Vagina (tissue), 2 donors: ENCODE data around the gene SDHC. TPM values are rescaled to one million over a fixed set of nuclear protein-coding genes. Genes with fewer than 3 reads are reported as not detected.

Experiments used
- DNase-seq, 2 donors: peaks; one replicate each; pipeline ENCODE4 v3.0.0-alpha.2; 2017; ENCODE audit errors: extremely low spot score in 2 of 2
- H3K27ac ChIP-seq: fragments of 200-600 bp; sonication (generic); one replicate; pipeline ENCODE4 v1.5.1; 2019
- H3K27me3 ChIP-seq: fragments of 200-600 bp; sonication (generic); one replicate; pipeline ENCODE4 v1.5.1; 2019
- H3K36me3 ChIP-seq, 2 donors: fragments of 200-600 bp; sonication (generic); one replicate each; pipeline ENCODE4 v1.5.1; 2017 to 2019
- H3K4me1 ChIP-seq: fragments of 200-600 bp; sonication (generic); one replicate; pipeline ENCODE4 v1.5.1; 2019
- H3K4me3 ChIP-seq, 2 donors: fragments of 200-600 bp; sonication (generic); 1 replicate in 1 of 2; 2 replicates in 1 of 2; pipeline ENCODE4 v1.5.1; 2016 to 2019
- H3K9me3 ChIP-seq: fragments of 200-600 bp; sonication (generic); one replicate; pipeline ENCODE4 v1.5.1; 2019
- POLR2A ChIP-seq, 2 donors: fragments of 450-650 bp; IDR thresholded peaks; one replicate each; pipeline ENCODE4 v1.6.1; 2017; ENCODE audit warnings: antibody characterized with exemption in 2 of 2, mild to moderate bottlenecking in 2 of 2, moderate library complexity in 2 of 2
- POLR2AphosphoS5 ChIP-seq, 2 donors: sonication (generic); formaldehyde crosslinking; IDR thresholded peaks; one replicate each; pipeline ENCODE4 v1.9.0; 2017; ENCODE audit warnings: antibody characterized with exemption in 2 of 2, mild to moderate bottlenecking in 2 of 2, low read depth in 1 of 2; ENCODE audit not compliant: insufficient read depth in 1 of 2
- intact Hi-C: fragments of 100-400 bp; cut with DNase I; formaldehyde crosslinking; loops from one replicate; pipeline ENCODE4 v1.15.1; 2023
- total RNA-seq: library from RNA; depleted of rRNA; stranded (reverse); fragments of >200 nt; gene quantifications from one replicate; pipeline ENCODE4 v1.2.3, GENCODE V29; 2016
- TF ChIP-seq, protein P1 (sequence below), 3 experiments: fragments of 450-650 bp in 2 of 3; fragments of 200-600 bp in 1 of 3; sonication (generic) in 1 of 3; IDR thresholded peaks; one replicate each; pipeline ENCODE4 v1.5.1; 2017 to 2019; ENCODE audit warnings: antibody characterized with exemption in 3 of 3, mild to moderate bottlenecking in 2 of 3, moderate library complexity in 2 of 3

The SDHC gene
- total RNA-seq, 1 donor from 2014 or later = 44.9 TPM

DNA sequence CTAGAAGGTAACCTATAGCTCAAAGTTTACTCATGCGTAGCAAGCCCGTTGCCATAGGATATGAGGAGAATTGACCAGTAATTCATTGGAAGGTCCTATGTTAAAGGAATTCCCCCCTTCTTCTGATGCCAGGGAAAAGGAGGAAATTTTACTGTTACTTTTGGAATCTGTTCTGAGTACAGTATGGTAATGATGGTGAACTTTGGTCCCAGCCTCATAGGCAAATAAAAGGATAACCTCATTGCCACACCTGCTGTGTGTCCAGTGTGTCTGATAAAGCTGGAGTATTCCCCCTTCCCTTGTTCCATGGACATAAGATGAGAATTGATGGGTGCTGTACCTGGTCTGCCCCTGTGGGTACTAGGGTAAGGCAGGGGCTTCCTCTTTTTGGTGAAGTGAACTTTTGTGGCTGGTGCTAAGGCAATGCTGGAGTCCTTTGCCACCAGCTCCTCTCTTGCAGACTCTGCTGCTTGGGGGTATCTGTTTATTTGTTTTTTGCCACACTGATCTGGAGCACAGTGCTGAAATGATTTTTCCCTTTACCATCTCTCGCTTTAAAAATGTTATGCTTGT lies 26.6 kb upstream of the SDHC start:
- Histone ChIP-seq H3K27me3 (no peaks in the 10 kb centered on the region), H3K4me1 (no peaks in the 10 kb centered on the region), H3K27ac (no peak overlapping the region), H3K9me3 (no peaks in the 10 kb centered on the region), H3K4me3 (no peak overlapping the region), H3K36me3 (no peaks in the 10 kb centered on the region)
- TF ChIP-seq POLR2A (IDR thresholded peaks at IDR 0.05) = no peak
- TF ChIP-seq, protein P1, sequence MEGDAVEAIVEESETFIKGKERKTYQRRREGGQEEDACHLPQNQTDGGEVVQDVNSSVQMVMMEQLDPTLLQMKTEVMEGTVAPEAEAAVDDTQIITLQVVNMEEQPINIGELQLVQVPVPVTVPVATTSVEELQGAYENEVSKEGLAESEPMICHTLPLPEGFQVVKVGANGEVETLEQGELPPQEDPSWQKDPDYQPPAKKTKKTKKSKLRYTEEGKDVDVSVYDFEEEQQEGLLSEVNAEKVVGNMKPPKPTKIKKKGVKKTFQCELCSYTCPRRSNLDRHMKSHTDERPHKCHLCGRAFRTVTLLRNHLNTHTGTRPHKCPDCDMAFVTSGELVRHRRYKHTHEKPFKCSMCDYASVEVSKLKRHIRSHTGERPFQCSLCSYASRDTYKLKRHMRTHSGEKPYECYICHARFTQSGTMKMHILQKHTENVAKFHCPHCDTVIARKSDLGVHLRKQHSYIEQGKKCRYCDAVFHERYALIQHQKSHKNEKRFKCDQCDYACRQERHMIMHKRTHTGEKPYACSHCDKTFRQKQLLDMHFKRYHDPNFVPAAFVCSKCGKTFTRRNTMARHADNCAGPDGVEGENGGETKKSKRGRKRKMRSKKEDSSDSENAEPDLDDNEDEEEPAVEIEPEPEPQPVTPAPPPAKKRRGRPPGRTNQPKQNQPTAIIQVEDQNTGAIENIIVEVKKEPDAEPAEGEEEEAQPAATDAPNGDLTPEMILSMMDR (IDR thresholded peaks at IDR 0.05) = no peak
- no peak for TF ChIP-seq POLR2AphosphoS5 (IDR thresholded peaks at IDR 0.05; ENCODE audit: insufficient read depth in 1 of 2, low read depth in 1 of 2)
- intact Hi-C loops = no loop called here
- DNase-seq = no peak

DNA sequence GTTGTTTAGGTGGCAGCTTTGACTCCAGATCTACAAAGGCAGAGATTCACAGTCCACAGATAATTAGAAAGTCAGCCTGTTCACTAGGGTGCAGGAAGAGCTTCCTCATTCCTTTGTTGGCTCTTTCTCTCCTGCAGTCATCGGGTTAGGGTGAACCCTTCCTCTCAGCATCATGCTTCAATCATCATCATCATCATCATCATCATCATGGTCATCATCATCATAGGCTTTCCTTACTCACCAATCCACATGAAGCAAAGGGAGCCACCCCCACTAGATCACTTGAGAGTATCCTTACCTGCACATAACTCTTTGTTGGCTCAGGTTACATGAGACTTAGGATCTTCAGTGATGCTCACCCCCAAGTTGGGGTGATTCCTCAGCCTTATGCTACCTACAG lies 23.4 kb upstream of the SDHC start:
- Histone ChIP-seq H3K4me3 (no peak overlapping the region), H3K27ac (no peak overlapping the region), H3K9me3 (no peaks in the 10 kb centered on the region), H3K4me1 (no peaks in the 10 kb centered on the region), H3K36me3 (no peaks in the 10 kb centered on the region), H3K27me3 (no peaks in the 10 kb centered on the region)
- no peak for DNase-seq
- intact Hi-C loops = no loop called here
- TF ChIP-seq POLR2AphosphoS5 (IDR thresholded peaks at IDR 0.05; ENCODE audit: insufficient read depth in 1 of 2, low read depth in 1 of 2) (no peak), POLR2A (IDR thresholded peaks at IDR 0.05) (no peak)
- TF ChIP-seq, protein P1 (IDR thresholded peaks at IDR 0.05) = no peak

DNA sequence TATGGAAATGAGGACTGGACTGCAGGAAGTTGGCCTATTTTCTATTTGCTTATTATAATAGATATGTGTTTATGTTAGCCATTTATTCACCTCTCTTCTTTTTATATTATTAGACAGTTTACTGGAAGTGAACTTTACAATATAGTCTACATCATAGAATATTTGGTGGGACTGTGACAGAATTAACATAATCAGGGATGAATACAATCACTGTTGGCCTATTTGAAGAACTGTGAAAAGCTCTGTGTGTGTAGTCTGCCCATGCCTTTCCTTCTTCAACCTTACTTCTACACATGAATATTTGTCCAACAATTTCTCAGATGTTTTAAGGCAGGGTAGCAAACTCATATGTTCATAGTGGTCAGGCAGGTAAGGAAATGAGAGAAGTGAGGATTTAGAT lies 16.8 kb upstream of the SDHC start:
- Histone ChIP-seq H3K4me1 (no peaks in the 10 kb centered on the region), H3K27ac (no peak overlapping the region), H3K27me3 (no peaks in the 10 kb centered on the region), H3K36me3 (no peaks in the 10 kb centered on the region), H3K9me3 (no peaks in the 10 kb centered on the region), H3K4me3 (no peak overlapping the region)
- DNase-seq = no peak
- intact Hi-C loops = no loop called here
- TF ChIP-seq, protein P1 (IDR thresholded peaks at IDR 0.05) = no peak
- TF ChIP-seq POLR2A (IDR thresholded peaks at IDR 0.05) (no peak), POLR2AphosphoS5 (IDR thresholded peaks at IDR 0.05; ENCODE audit: insufficient read depth in 1 of 2, low read depth in 1 of 2) (no peak)

DNA sequence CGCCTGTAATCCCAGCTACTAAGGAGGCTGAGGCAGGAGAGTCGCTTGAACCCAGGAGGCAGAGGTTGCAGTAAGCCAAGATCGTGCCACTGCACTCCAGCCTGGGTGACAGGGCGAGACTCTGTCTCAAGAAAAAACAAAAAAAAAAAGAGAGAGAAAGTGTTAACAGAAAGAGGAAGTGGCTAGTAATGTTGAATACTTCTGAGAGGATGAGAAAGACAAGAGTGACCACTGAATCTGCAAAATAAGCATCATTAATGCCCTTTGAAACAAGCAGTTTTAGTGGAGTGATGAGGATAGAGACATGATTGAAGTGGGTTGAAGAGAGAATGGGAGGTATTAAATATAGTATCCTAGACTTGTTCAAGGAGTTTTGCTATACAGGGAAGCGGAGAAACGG lies 16.1 kb upstream of the SDHC start:
- TF ChIP-seq, protein P1 (IDR thresholded peaks at IDR 0.05) = no peak
- TF ChIP-seq POLR2AphosphoS5 (IDR thresholded peaks at IDR 0.05; ENCODE audit: insufficient read depth in 1 of 2, low read depth in 1 of 2) (no peak), POLR2A (IDR thresholded peaks at IDR 0.05) (no peak)
- intact Hi-C loops = no loop called here
- no peak overlapping the region for H3K4me3 ChIP-seq

DNA sequence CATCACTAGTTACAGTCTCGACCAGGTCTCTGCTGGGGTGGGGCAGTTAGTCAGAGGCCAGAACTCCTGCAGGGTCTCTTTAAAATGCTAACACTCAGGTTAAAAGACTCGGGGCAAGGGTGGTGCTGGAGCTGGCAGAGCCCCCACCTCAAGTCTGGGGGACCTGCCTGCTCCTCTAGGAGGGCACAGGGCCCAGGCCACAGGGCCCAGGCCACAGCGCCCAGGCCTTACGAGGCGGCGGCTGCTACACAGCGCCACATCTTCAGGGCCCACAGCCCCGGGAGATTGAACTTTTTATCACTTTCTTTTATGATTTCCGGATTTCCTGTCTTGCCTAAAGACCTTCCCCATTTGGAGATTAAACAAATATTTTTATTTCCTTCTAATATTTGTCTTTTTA lies 14.8 kb upstream of the SDHC start:
- Histone ChIP-seq H3K27ac (no peak overlapping the region), H3K4me1 (peaks cover 6% of the 10 kb centered on the region), H3K36me3 (no peaks in the 10 kb centered on the region), H3K9me3 (no peaks in the 10 kb centered on the region), H3K27me3 (no peaks in the 10 kb centered on the region), H3K4me3 (no peak overlapping the region)
- DNase-seq = no peak
- intact Hi-C loops = no loop called here
- TF ChIP-seq, protein P1 (IDR thresholded peaks at IDR 0.05) = no peak
- TF ChIP-seq POLR2AphosphoS5 (IDR thresholded peaks at IDR 0.05; ENCODE audit: insufficient read depth in 1 of 2, low read depth in 1 of 2) = no peak
- TF ChIP-seq POLR2A (IDR thresholded peaks at IDR 0.05) = no peak

More for the DNA sequence above, 16.1 kb upstream of the SDHC start:
- Histone ChIP-seq H3K27ac (no peak overlapping the region), H3K27me3 (no peaks in the 10 kb centered on the region), H3K9me3 (no peaks in the 10 kb centered on the region), H3K4me1 (no peaks in the 10 kb centered on the region), H3K36me3 (no peaks in the 10 kb centered on the region)
- no peak for DNase-seq
